GM10248 (cell line): ENCODE measurements around the gene ACSM5.
"Not testable (repeated sequence)": the region's sequence is repeated elsewhere in the genome, so short reads cannot be mapped to it uniquely, and the experiment has no call there.

Experiments
- CTCF ChIA-PET: fragments of 300-600 bp; sonication (Branson Sonifier 250); formaldehyde crosslinking; extraction: SDS; loops from one replicate; lab custom pipeline; 2021; ENCODE audit warnings: antibody characterized with exemption; lab: Yijun Ruan, JAX
- POLR2A ChIA-PET: fragments of 350-650 bp; sonication (Branson Sonifier 250); formaldehyde crosslinking; extraction: SDS; loops from one replicate; lab custom pipeline; 2020; ENCODE audit warnings: antibody characterized with exemption; lab: Yijun Ruan, JAX
- DNase-seq: peaks from one replicate; pipeline ENCODE4 v3.0.0; 2012; ENCODE audit errors: extremely low spot score
- TF ChIP-seq, protein P1 (sequence below): IDR thresholded peaks from 2 replicates; pipeline ENCODE4 v1.5.1; 2012; ENCODE audit warnings: mild to moderate bottlenecking, low read depth; ENCODE audit errors: extremely low read depth, missing control alignments, control extremely low read depth

ACSM5 gene

GRCh38 chr16:20404637-20405036, 4.7 kb upstream of the ACSM5 start, which contains the start of gene PDILT:
TSS of gene PDILT (minus strand) at chr16:20404737. CDS start at chr16:20399300, 5,437 bp downstream.
- CTCF ChIA-PET, result interaction anchor here (0.6 to 1.7 kb wide), 4 partner anchors 19 to 493 kb away, joined by 3 to 4 read pairs (median 3); no protein-coding TSS in a partner anchor
- TF ChIP-seq, protein P1, sequence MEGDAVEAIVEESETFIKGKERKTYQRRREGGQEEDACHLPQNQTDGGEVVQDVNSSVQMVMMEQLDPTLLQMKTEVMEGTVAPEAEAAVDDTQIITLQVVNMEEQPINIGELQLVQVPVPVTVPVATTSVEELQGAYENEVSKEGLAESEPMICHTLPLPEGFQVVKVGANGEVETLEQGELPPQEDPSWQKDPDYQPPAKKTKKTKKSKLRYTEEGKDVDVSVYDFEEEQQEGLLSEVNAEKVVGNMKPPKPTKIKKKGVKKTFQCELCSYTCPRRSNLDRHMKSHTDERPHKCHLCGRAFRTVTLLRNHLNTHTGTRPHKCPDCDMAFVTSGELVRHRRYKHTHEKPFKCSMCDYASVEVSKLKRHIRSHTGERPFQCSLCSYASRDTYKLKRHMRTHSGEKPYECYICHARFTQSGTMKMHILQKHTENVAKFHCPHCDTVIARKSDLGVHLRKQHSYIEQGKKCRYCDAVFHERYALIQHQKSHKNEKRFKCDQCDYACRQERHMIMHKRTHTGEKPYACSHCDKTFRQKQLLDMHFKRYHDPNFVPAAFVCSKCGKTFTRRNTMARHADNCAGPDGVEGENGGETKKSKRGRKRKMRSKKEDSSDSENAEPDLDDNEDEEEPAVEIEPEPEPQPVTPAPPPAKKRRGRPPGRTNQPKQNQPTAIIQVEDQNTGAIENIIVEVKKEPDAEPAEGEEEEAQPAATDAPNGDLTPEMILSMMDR, result no peak

GRCh38 chr16:20410121-20410723, 888 bp downstream of the ACSM5 start:
- POLR2A ChIA-PET, result no interaction called here
- CTCF ChIA-PET, result interaction anchor here (1.1 kb wide), 1 partner anchor 23 kb away, joined by 4 read pairs; no protein-coding TSS in a partner anchor

More at GRCh38 chr16:20404637-20405036, 4.7 kb upstream of the ACSM5 start, which contains the start of gene PDILT:
- POLR2A ChIA-PET, result no interaction called here
- DNase-seq, result no peak

DNA sequence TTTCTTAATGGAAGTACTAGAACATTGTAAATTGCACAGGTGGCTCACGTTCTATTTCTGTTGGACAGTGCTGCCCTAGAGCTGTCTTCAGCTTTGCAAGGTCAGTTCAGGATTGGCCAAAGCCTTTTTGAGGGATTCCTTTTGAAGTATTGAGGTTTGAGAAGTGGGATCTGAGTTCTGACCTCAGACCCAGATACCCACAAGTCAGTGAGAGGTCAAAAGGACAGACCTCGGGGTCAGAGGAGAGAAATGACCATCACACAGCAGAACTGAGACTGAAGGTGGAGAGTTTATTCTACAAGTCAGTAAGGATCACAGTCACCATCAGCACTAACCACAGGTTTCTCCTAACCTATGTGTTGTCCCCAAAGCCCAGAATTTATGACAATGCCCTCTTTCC, 1.7 kb downstream of the ACSM5 start:
- DNase-seq, result no peak
- TF ChIP-seq, protein P1, result no peak
- POLR2A ChIA-PET, result no interaction called here
- CTCF ChIA-PET, result no interaction called here

More at GRCh38 chr16:20410121-20410723, 888 bp downstream of the ACSM5 start:
- TF ChIP-seq, protein P1, result no peak
- DNase-seq, result peak; percentile 48

DNA sequence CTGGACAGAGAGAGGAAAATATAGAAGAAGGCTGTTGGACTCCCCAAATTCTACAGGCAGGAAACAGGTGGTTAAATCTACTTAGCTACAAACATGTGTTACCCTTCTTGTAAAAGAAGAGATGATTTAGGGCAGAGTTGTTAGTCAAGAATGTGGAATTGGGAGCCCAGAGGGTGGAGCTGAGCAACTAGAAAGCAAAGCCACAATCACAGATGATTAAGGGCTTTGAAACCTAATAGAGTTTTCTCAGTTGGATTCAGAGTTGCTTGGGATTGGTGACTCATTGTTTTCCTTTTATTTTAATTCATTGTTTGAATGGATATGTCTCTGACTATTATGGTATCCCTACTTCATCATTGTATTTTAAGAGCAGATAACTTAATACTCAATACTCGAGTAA, 6.2 kb downstream of the ACSM5 start:
- POLR2A ChIA-PET, result no interaction called here
- CTCF ChIA-PET, result no interaction called here
- DNase-seq, result no peak
- TF ChIP-seq, protein P1, result no peak

GRCh38 chr16:20419093-20419492, 9.8 kb downstream of the ACSM5 start:
- DNase-seq, CTCF ChIA-PET, POLR2A ChIA-PET: not testable (repeated sequence)

GRCh38 chr16:20421748-20422147, 12.4 kb downstream of the ACSM5 start:
- POLR2A ChIA-PET, CTCF ChIA-PET: not testable (repeated sequence)

GRCh38 chr16:20423772-20424128, 14.4 kb downstream of the ACSM5 start:
- POLR2A ChIA-PET, CTCF ChIA-PET: not testable (repeated sequence)

More at GRCh38 chr16:20421748-20422147, 12.4 kb downstream of the ACSM5 start:
- DNase-seq, result not testable (repeated sequence)

DNA sequence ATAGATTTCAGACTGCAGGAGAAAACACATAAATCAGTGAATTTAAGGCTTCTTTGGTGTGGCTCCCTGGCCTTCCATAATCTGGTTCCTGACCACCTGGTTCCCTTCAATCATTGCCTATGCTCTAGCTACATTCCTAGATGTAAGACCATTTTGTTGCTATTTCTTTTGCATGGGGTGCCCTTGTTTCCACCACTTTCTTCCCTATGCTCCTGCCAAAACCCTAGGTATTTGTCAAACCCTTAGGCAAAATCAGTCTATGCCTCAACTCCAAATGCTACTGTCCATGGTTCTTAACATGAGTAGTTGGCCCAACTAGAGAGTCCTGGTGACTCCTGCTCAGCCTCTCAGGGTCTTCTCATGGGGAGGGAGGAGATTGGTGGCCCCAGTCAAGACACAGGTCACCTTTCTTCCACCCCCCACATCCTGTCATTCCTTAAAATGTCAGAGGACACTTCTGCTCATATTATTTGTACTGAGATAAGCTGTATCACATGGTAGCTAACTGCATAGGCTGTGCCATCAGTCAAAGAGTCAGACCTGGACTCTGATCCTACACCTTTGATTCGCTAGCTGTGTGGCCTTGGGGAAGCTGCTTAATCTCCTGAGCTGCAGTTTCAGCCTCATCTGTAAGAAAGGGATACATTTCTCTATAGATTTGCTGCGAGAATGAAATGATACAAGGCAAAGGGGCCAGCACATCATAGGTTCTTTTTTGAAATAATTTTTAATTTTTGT, 15.0 kb downstream of the ACSM5 start:
- TF ChIP-seq, protein P1, result no peak
- CTCF ChIA-PET, result no interaction called here
- no peak for DNase-seq
- POLR2A ChIA-PET, result no interaction called here

More at GRCh38 chr16:20423772-20424128, 14.4 kb downstream of the ACSM5 start:
- DNase-seq, result not testable (repeated sequence)

DNA sequence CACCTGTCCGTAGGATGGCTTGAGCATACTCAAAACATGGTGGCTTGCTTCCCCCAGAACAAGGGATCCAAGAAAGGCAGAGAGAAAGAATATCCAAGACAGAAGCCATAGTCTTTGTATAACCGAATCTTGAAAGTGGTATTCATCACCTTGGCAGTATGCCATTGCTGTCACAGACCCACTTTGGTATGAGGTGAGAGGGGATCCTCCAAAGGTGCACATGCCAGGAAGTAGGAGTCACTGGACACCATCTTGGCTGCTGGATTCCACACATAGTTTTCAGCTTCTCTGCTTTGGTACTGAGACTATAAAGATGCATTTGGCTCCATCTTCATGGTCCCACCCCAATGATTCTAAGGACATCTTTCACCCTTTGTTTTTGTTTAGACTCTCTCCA, 18.1 kb downstream of the ACSM5 start:
- POLR2A ChIA-PET, DNase-seq: not testable (repeated sequence)

DNA sequence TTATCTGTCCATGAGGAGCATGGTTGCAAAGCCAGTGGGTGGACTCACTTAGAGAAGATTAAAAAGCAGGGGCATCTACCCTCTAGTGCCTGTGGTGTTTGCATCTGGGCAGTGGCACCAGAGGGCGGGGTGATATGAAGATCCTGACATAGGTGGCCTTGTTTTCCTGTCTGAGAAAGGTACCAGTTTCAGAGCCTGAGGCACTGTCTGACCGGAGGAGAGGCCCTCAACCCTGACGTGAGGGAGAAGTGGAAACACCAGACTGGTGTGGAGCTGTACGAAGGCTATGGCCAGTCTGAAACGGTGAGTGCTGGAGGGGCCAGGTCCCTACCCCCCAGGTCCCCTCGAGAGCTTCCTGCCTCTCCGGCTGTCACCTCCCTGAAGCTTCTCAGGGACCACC, 20.2 kb downstream of the ACSM5 start:
- CTCF ChIA-PET, DNase-seq, POLR2A ChIA-PET: not testable (repeated sequence)

More for the DNA sequence above, 18.1 kb downstream of the ACSM5 start:
- CTCF ChIA-PET, result not testable (repeated sequence)

DNA sequence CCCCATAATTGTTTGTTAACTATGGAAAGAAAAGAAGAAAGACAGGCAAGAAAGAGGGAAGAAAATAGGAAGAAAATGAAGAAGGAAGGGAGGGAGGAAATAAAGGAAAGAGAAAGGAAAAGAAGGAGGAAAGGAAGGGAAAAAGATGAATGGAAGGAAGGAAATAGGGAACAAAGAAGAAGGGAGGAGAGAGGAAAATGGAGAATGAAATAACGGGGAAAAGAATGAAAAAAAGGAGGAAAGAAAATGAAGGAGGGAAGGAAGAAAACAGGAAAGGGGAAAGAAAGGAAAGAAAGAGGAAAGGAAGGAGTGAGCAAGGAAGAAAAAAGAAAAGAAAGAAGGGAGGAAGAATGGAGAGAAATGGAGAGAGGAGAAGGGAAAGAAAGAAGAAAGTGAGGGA, 21.1 kb downstream of the ACSM5 start:
- CTCF ChIA-PET, POLR2A ChIA-PET, DNase-seq: not testable (repeated sequence)
